ENCODE measurements around the gene WDTC1.

DNA sequence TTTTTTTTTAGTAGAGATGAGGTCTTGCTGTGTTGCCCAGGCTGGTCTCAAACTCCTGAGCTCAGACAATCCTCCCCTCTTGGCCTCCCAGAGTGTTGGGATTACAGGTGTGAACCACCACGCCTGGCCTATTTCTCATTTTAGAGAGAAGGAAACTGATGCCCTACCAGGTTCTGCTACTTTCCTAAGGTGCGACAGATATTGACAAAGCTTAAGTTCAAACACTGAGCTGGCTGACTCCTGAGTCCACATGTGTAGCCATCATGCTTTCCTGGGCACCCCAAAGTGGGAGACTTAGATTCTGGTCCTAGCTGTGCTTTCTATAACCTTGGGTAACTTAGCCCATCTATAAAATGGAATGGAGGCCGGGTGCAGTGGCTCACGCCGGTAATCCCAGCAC, 82.4 kb downstream of the WDTC1 start:
- TF ChIP-seq, protein P1, sequence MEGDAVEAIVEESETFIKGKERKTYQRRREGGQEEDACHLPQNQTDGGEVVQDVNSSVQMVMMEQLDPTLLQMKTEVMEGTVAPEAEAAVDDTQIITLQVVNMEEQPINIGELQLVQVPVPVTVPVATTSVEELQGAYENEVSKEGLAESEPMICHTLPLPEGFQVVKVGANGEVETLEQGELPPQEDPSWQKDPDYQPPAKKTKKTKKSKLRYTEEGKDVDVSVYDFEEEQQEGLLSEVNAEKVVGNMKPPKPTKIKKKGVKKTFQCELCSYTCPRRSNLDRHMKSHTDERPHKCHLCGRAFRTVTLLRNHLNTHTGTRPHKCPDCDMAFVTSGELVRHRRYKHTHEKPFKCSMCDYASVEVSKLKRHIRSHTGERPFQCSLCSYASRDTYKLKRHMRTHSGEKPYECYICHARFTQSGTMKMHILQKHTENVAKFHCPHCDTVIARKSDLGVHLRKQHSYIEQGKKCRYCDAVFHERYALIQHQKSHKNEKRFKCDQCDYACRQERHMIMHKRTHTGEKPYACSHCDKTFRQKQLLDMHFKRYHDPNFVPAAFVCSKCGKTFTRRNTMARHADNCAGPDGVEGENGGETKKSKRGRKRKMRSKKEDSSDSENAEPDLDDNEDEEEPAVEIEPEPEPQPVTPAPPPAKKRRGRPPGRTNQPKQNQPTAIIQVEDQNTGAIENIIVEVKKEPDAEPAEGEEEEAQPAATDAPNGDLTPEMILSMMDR (IDR thresholded peaks at IDR 0.05 in 4 of 5, conservative IDR thresholded peaks at IDR 0.05 in 1 of 5): no peak
- TF ChIP-seq POLR2A (IDR thresholded peaks at IDR 0.05): no peak
